Activated T-cell treated with anti-CD3 and anti-CD28 coated beads, Interleukin-2, amount 50 U/mL, for 4 hours (primary cell): ENCODE data around the gene ARHGAP44. TPM values are rescaled to one million over a fixed set of nuclear protein-coding genes. Genes with fewer than 3 reads are reported as not detected.
A peak's percentile ranks its signal among the peaks of the same experiment; 100 is the strongest.

ENCODE experiments used
- ATAC-seq, 2 donors: fragments of 200-7000 bp; cut with Tn5 transposase; one replicate each; pipeline ENCODE4 v1.10.0; 2021
- DNase-seq: peaks from one replicate; pipeline ENCODE4 v3.0.0-alpha.2; 2020
- H3K27me3 Mint-ChIP-seq: one replicate; pipeline ENCODE4 v1.8.0; 2021; ENCODE audit warnings: low read depth, mixed read lengths
- H3K36me3 Mint-ChIP-seq: one replicate; pipeline ENCODE4 v1.8.0; 2022; ENCODE audit warnings: mixed read lengths; ENCODE audit not compliant: insufficient read depth
- H3K4me1 Mint-ChIP-seq: one replicate; pipeline ENCODE4 v1.8.0; 2021; ENCODE audit warnings: low read depth, mixed read lengths
- H3K4me3 Mint-ChIP-seq: one replicate; pipeline ENCODE4 v1.8.0; 2021; ENCODE audit warnings: mild to moderate bottlenecking, moderate library complexity, mixed read lengths
- H3K9me3 Mint-ChIP-seq: one replicate; pipeline ENCODE4 v1.8.0; 2021; ENCODE audit warnings: mixed read lengths
- total RNA-seq, 3 donors: library from RNA; stranded (reverse); gene quantifications; one replicate each; pipeline ENCODE4 v1.2.1, GENCODE V29; 2021

ARHGAP44 gene
- total RNA-seq, result under 1 TPM in 2 of 3 donors, not detected in 1; 0.10 to 0.11 TPM

- DNase-seq, result no peak
- Mint-ChIP-seq H3K9me3 (no peaks in the 10 kb centered on the region), H3K27me3 (peaks cover 48% of the 10 kb centered on the region)
Observed at GRCh38 chr17:12789481-12790248, at the start of gene ARHGAP44. ARHGAP44 (plus strand) TSS chr17:12789498; CDS start chr17:12789839, 341 bp downstream.

GRCh38 chr17:12739500-12739899 lies 49.8 kb upstream of the ARHGAP44 start:
- ATAC-seq, result no peak
- Mint-ChIP-seq H3K4me1 (no peaks in the 10 kb centered on the region), H3K36me3 (no peaks in the 10 kb centered on the region), H3K9me3 (no peaks in the 10 kb centered on the region), H3K27me3 (no peaks in the 10 kb centered on the region), H3K4me3 (no peak overlapping the region)
- no peak for DNase-seq

More at GRCh38 chr17:12789481-12790248, at the start of gene ARHGAP44:
- H3K4me1 Mint-ChIP-seq, result peaks cover 6% of the 10 kb centered on the region
- peak within 1 kb of the TSS; percentile 55 for H3K4me3 Mint-ChIP-seq
- no peaks in the 10 kb centered on the region for H3K36me3 Mint-ChIP-seq
- ATAC-seq, result peak; percentile 75 to 82

DNA sequence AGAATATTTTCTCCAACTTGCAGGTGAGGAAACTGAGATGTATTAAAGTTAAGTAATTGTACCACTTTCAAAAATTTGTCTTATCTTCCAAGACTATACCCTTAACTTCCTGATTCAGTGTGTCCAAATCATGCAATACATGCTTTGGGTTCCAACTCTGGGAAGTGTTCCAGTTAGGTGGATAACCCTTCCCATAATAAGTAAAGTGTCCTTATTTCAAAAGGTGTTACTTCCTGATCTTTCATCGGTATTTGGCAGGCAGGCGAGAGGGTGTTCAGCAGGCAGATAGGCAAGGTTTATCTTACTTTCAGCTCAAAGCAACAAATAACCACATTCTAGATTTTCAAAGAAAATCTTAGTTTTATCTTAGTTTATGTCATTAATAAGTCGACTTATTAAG lies 46.3 kb upstream of the ARHGAP44 start:
- no peak for ATAC-seq
- Mint-ChIP-seq H3K36me3 (no peaks in the 10 kb centered on the region), H3K9me3 (no peaks in the 10 kb centered on the region), H3K4me3 (no peak overlapping the region), H3K27me3 (no peaks in the 10 kb centered on the region), H3K4me1 (no peaks in the 10 kb centered on the region)
- DNase-seq, result no peak

DNA sequence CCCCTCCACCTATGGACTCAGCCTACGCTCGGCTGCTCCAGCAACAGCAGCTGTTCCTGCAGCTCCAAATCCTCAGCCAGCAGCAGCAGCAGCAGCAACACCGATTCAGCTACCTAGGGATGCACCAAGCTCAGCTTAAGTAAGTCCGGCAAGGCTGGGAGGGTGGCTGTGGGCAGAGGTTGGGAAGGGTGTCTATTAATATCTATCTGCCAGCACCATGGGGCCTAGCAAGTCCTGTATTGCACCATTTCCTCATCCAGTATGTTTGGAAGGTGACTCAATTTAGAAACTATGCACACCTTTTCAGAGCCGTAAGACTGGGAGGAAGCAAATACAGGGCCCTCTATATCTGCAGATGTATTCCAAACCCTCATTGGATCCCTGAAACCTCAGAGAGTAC lies 45.0 kb upstream of the ARHGAP44 start:
- DNase-seq, result no peak
- no peak for ATAC-seq
- Mint-ChIP-seq H3K9me3 (no peaks in the 10 kb centered on the region), H3K36me3 (no peaks in the 10 kb centered on the region), H3K4me3 (no peak overlapping the region), H3K27me3 (no peaks in the 10 kb centered on the region), H3K4me1 (no peaks in the 10 kb centered on the region)

- no peaks in the 10 kb centered on the region for H3K27me3 Mint-ChIP-seq
- DNase-seq (no peak), ATAC-seq (no peak)
- no peak overlapping the region for H3K4me3 Mint-ChIP-seq
- no peaks in the 10 kb centered on the region for H3K4me1 Mint-ChIP-seq
- no peaks in the 10 kb centered on the region for H3K36me3 Mint-ChIP-seq
- H3K9me3 Mint-ChIP-seq, result no peaks in the 10 kb centered on the region
Observed at GRCh38 chr17:12744786-12745185, 44.5 kb upstream of the ARHGAP44 start.

DNA sequence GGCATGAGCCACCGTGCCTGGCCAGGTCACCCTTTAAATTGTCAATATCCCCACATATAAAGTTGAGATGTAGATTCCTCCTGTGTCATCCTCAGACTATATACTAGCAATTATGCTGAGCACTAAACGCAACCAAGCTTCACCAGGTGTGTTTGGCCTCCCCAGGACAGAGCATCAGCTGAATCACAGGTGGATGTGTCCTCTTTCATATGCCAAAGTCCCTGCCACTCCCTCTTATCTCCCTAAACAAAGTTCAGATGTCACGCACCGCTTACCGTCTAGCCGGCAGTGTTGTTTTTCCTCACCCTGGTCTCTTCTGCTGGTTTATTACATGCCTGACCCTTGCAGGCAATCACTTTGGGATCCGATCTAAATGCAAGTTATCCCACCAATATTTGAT lies 43.8 kb upstream of the ARHGAP44 start:
- Mint-ChIP-seq H3K4me3 (no peak overlapping the region), H3K27me3 (no peaks in the 10 kb centered on the region), H3K9me3 (no peaks in the 10 kb centered on the region), H3K4me1 (no peaks in the 10 kb centered on the region), H3K36me3 (no peaks in the 10 kb centered on the region)
- ATAC-seq (no peak), DNase-seq (no peak)

DNA sequence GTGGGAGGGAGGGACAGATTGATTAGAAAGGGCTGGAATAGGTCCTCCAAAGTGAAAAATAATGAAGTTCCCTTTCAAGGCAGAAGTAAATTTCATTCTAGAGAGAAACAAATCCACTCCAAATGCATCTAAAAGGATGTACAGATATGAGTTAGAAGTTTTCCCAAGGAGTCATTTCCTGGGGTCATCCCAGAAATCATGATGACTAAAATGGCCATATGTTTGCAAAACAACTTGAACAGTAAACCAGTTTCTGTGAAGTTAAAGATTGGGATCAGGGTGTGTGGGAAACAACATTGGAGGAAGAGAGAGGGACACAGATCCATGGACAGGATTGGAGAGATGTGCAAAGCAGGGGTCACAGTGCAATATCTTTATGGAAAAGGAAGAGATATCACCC lies 32.5 kb upstream of the ARHGAP44 start:
- Mint-ChIP-seq H3K27me3 (no peaks in the 10 kb centered on the region), H3K36me3 (no peaks in the 10 kb centered on the region), H3K4me1 (no peaks in the 10 kb centered on the region), H3K4me3 (no peak overlapping the region), H3K9me3 (no peaks in the 10 kb centered on the region)
- ATAC-seq (no peak), DNase-seq (no peak)

- peaks cover 5% of the 10 kb centered on the region for H3K9me3 Mint-ChIP-seq
- no peak overlapping the region for H3K4me3 Mint-ChIP-seq
- no peaks in the 10 kb centered on the region for H3K27me3 Mint-ChIP-seq
- H3K4me1 Mint-ChIP-seq, result no peaks in the 10 kb centered on the region
- H3K36me3 Mint-ChIP-seq, result no peaks in the 10 kb centered on the region
- DNase-seq (no peak), ATAC-seq (no peak)
Observed at GRCh38 chr17:12759090-12759489, 30.2 kb upstream of the ARHGAP44 start.

- Mint-ChIP-seq H3K4me3 (no peak overlapping the region), H3K36me3 (no peaks in the 10 kb centered on the region), H3K27me3 (no peaks in the 10 kb centered on the region), H3K4me1 (no peaks in the 10 kb centered on the region), H3K9me3 (peaks cover 5% of the 10 kb centered on the region)
- ATAC-seq, result no peak
- DNase-seq, result no peak
Observed at GRCh38 chr17:12765548-12765947, 23.8 kb upstream of the ARHGAP44 start.

GRCh38 chr17:12768255-12768654 lies 21.0 kb upstream of the ARHGAP44 start:
- no peaks in the 10 kb centered on the region for H3K27me3 Mint-ChIP-seq
- no peaks in the 10 kb centered on the region for H3K9me3 Mint-ChIP-seq
- no peak overlapping the region for H3K4me3 Mint-ChIP-seq

DNA sequence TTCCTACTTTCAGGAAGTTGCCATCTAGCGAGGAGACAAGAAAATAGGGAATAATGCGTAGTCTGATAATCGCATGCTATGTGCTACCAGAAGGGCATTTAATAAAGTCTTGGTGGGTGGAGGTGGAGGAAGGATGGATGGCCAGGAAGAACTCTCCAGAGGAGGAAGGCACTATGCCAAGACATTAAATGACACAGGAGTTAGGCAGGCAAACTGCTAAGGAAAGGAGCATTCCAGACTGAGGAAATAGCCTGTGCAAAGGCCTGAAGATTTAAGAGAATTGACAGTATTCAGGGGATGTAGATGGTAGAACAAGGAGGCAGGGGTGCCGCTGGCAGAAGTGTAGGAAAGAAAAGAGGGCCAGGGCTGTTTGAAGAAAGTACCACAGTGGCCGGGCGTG lies 19.3 kb upstream of the ARHGAP44 start:
- DNase-seq (no peak), ATAC-seq (no peak)
- Mint-ChIP-seq H3K27me3 (no peaks in the 10 kb centered on the region), H3K4me3 (no peak overlapping the region), H3K9me3 (no peaks in the 10 kb centered on the region), H3K36me3 (no peaks in the 10 kb centered on the region), H3K4me1 (no peaks in the 10 kb centered on the region)

More at GRCh38 chr17:12768255-12768654, 21.0 kb upstream of the ARHGAP44 start:
- DNase-seq (no peak), ATAC-seq (no peak)
- Mint-ChIP-seq H3K4me1 (no peaks in the 10 kb centered on the region), H3K36me3 (no peaks in the 10 kb centered on the region)

- Mint-ChIP-seq H3K9me3 (no peaks in the 10 kb centered on the region), H3K4me1 (no peaks in the 10 kb centered on the region), H3K27me3 (no peaks in the 10 kb centered on the region), H3K4me3 (no peak overlapping the region), H3K36me3 (no peaks in the 10 kb centered on the region)
- no peak for DNase-seq
- no peak for ATAC-seq
Observed at GRCh38 chr17:12773153-12773552, 16.1 kb upstream of the ARHGAP44 start.

DNA sequence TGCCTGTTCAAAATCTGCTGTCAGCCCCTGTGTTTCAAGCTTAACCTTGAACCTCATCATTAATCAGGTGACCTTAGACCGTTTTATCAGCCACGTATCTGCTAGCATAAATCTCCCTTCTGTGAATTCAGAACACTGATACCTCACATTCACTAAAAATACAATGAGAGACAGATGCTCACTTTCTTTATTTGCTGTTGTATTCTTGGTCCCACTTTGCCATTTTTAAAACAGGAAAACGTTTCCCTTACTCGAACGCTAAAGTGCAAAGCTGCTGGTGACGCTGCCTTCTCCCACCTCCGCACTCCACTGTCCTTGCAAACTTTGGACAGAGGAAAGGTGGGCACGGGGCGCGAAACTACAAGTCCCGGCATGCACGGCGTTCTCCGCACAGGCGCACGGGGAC lies 220 bp upstream of the ARHGAP44 start:
- ATAC-seq (no peak), DNase-seq (no peak)
- Mint-ChIP-seq H3K36me3 (no peaks in the 10 kb centered on the region), H3K4me1 (peaks cover 6% of the 10 kb centered on the region), H3K9me3 (no peaks in the 10 kb centered on the region), H3K4me3 (peak overlapping the region; percentile 15), H3K27me3 (peaks cover 48% of the 10 kb centered on the region)

DNA sequence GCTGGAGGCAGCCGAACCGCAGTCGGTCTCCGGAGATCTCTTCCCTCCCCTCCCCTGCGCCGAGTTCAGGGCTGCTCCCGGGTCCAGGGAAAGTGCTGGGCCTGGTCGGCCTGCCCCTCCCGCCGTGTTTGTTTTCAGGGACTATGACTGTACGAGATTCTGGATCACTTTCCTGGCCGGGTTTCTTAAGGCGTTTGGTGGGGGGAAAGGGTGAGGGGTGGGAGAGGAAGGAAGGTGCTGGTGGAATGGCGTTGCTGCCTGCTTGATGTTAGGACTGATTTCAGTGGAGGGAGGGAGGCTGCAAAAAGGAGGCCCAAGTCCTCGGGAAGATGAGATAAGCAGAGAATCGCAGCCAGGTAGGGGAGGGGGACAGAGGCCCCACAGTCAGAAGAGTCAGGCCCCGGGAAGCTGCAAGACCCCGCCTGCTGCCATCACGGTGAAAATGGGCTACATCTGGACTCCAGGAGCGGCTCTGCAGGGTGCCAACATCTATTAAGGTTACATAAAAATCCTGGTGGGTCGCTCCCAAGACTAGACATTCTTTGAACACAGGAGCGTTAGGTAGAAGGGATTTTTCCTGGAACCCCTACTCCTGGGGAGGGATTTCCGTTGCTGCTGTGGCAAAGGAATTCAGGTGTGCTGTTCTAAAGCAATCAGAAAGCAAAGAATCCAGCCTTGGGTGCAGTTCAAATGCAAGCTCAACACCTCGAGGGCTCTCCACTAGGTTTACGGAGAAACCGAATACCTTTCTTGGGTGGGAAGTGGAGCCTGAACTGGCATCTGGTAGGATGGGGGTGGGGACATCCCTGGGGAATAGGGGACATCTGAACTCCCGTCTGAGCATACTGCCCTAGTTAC lies 1.2 kb downstream of the ARHGAP44 start:
- Mint-ChIP-seq H3K36me3 (no peaks in the 10 kb centered on the region), H3K4me1 (peaks cover 6% of the 10 kb centered on the region), H3K9me3 (no peaks in the 10 kb centered on the region), H3K27me3 (peaks cover 48% of the 10 kb centered on the region), H3K4me3 (peak overlapping the region; percentile 55)
- no peak for ATAC-seq
- no peak for DNase-seq
